ENCODE data around the gene CUEDC1.

DNA sequence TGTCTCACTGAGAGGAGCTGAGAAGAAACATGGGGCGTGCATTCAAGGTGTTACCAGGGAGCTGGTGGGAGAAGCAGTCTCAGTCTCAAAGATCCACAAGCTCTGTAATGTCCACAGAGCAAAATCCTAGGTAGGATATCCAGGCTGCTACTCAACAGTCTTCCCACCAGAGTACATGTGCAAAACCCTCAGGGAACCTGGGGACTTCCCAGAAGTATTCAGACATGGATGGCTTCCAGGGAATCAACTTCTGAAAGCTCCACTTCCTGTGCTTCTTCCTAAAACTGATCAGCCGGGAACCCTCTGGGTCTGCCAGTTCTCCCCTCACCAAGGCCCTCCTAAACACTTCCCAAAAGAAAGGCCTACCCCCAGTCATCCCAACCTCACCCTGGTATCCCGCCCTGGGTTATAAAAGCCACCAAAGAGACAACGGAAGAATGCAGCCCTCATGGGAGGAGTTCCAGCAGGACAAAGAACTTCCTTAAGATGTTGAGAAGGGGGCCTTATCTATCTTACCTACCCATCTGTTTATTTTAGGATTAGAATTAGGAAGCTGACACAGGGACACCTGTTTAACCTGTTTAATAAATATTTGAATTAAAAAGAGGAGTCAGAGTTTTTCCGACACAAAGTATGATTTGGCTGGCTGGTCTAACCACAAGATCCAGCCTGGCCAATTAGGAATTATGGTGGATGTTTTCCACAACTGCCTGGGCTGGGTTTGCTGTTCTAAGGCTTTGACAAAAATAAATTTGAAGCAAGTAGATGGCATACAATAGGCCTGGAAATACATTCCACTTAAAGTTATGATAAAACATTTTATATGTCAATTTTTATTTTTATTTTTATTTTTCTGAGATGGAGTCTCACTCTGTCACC is 37.0 kb downstream of the CUEDC1 start:
- no peak for TF ChIP-seq TAF1 (IDR thresholded peaks at IDR 0.05; ENCODE audit: borderline replicate concordance, low read depth, low read length)
- TF ChIP-seq POLR2AphosphoS5 (IDR thresholded peaks at IDR 0.05; ENCODE audit: low read depth, low read length) = no peak
- TF ChIP-seq POLR2A (IDR thresholded peaks at IDR 0.05; ENCODE audit: low read depth, low read length) = no peak

Measured in GM12892 (cell line).